ENCODE data around the gene NAPB.

NAPB gene

DNA sequence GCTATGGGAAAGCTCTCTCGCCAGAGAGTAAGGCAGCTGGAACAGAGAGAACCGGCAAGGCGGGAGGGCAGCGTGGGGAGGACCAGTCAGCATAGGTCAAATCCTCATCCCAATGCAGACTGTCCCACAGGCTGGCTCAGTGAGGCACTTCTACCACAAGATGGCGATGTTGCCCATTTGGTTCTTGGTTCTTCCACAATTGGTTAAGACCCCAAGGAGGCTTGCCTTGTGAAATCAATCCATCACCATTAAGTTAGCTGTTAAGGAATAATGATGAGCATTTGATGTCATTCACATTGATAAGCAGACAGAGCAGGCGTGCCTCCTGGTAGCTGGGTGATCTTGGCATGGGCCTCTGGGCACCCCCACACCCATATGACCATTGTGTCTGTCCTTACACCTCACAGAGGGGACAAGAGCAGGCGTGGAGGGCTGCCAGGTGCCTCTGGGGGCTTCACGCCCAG, 20.6 kb upstream of the NAPB start:
- peak; percentile 74 for DNase-seq
- Histone ChIP-seq H3K36me3 (no peaks in the 10 kb centered on the region), H3K4me3 (ENCODE audit: low read depth, low read length) (no peak overlapping the region), H3K27me3 (no peaks in the 10 kb centered on the region), H3K4me1 (no peaks in the 10 kb centered on the region), H3K9me3 (no peaks in the 10 kb centered on the region)
- peak; percentile 95 for TF ChIP-seq CTCF (IDR thresholded peaks at IDR 0.05; ENCODE audit: low read depth, low read length)

DNA sequence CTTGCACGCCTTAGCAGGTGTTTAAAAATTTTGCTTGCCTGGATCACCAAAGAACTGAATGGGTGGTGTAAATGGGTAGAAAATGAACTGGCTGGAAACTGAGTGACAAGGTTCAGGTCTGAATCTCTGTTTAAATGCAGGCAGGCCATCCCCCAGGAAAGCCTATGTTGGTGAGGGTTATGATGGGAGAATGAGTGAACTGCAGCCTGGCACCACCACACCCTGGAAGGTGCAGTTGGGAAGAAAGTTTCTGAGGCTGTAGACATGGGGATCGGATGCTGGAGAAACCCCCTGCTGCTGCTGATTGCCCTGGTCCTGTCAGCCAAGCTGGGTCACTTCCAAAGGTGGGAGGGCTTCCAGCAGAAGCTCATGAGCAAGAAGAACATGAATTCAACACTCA, 18.7 kb upstream of the NAPB start:
- H3K27me3 ChIP-seq = no peaks in the 10 kb centered on the region
- H3K9me3 ChIP-seq = no peaks in the 10 kb centered on the region
- no peak for TF ChIP-seq CTCF (IDR thresholded peaks at IDR 0.05; ENCODE audit: low read depth, low read length)
- no peak overlapping the region for H3K4me3 ChIP-seq (ENCODE audit: low read depth, low read length)
- no peaks in the 10 kb centered on the region for H3K4me1 ChIP-seq
- DNase-seq = no peak
- no peaks in the 10 kb centered on the region for H3K36me3 ChIP-seq

GRCh38 chr20:23438661-23439060, 17.4 kb upstream of the NAPB start:
- no peaks in the 10 kb centered on the region for H3K27me3 ChIP-seq
- TF ChIP-seq CTCF (IDR thresholded peaks at IDR 0.05; ENCODE audit: low read depth, low read length) = no peak
- no peak for DNase-seq

GRCh38 chr20:23437126-23437899, 16.0 kb upstream of the NAPB start:
- H3K27me3 ChIP-seq = no peaks in the 10 kb centered on the region
- H3K4me1 ChIP-seq = no peaks in the 10 kb centered on the region
- no peak for TF ChIP-seq CTCF (IDR thresholded peaks at IDR 0.05; ENCODE audit: low read depth, low read length)
- H3K4me3 ChIP-seq (ENCODE audit: low read depth, low read length) = no peak overlapping the region
- H3K36me3 ChIP-seq = no peaks in the 10 kb centered on the region
- no peak for DNase-seq
- no peaks in the 10 kb centered on the region for H3K9me3 ChIP-seq

More at GRCh38 chr20:23438661-23439060, 17.4 kb upstream of the NAPB start:
- Histone ChIP-seq H3K4me1 (no peaks in the 10 kb centered on the region), H3K36me3 (no peaks in the 10 kb centered on the region), H3K9me3 (no peaks in the 10 kb centered on the region), H3K4me3 (ENCODE audit: low read depth, low read length) (no peak overlapping the region)

DNA sequence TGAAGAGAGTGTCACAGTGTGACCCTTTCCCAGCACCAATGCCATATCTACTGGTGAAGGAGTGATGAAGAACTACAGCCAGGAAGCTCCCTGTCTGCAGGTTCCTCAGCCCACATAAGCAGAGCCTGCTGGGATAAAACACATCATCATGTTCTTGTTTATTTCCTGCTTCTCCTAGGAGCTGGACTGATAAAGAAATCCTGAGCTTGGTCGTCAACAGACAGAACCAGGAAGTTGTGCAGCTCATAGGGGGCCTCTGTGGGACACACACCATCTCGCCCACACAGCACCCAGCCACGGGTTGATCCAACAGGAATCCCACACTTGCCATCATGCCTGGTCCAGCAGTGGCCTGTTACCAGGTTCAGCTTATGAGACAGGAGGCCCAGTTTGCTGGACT, 15.4 kb upstream of the NAPB start:
- TF ChIP-seq CTCF (IDR thresholded peaks at IDR 0.05; ENCODE audit: low read depth, low read length) = no peak
- no peak overlapping the region for H3K4me3 ChIP-seq (ENCODE audit: low read depth, low read length)
- H3K27me3 ChIP-seq = no peaks in the 10 kb centered on the region
- no peak for DNase-seq
- no peaks in the 10 kb centered on the region for H3K9me3 ChIP-seq
- no peaks in the 10 kb centered on the region for H3K36me3 ChIP-seq
- no peaks in the 10 kb centered on the region for H3K4me1 ChIP-seq

Data from BE2C (cell line).